HepG2 (cell line): ENCODE data around the gene DCTN2.

ENCODE experiments used
- DMAP1 ChIP-seq: IDR thresholded peaks from 2 replicates; pipeline ENCODE4 v1.6.1; 2016
- JUNB ChIP-seq: sonication (generic); formaldehyde crosslinking; IDR thresholded peaks from 2 replicates; pipeline ENCODE4 v1.8.0; 2022; ENCODE audit warnings: missing genetic modification reagents, mild to moderate bottlenecking, borderline replicate concordance
- TF ChIP-seq, protein P1 (sequence below): IDR thresholded peaks from 2 replicates; pipeline ENCODE4 v1.6.1; 2012; ENCODE audit warnings: inconsistent platforms

DNA sequence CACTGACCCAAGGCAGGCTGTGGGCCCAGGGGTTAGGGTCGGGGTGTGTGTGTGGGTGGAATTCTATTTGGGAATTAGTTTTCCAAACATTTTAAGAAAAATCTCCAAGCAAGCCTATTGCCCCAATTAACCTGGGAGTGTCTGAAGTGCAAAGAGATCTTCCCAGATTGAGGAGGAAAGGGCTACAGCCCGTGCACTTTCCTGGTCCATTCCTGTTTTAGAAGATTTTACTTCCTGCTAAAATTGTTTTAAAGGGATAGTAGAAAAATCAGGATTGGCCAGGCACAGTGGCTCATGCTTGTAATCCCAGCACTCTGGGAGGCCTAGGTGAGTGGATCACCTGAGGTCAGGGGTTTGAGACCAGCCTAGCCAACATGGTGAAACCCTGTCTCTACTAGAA, 5.3 kb downstream of the DCTN2 start:
- TF ChIP-seq DMAP1 (CRISPR knock-in tag) = no peak
- TF ChIP-seq, protein P1, sequence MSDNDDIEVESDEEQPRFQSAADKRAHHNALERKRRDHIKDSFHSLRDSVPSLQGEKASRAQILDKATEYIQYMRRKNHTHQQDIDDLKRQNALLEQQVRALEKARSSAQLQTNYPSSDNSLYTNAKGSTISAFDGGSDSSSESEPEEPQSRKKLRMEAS = no peak
- no peak for TF ChIP-seq JUNB (CRISPR knock-in tag)
